ENCODE measurements around the gene PKIB. TPM values are rescaled to one million over a fixed set of nuclear protein-coding genes. Genes with fewer than 3 reads are reported as not detected.

The PKIB gene
- total RNA-seq, 1 experiment from 2014 or later, result 28.0 TPM

DNA sequence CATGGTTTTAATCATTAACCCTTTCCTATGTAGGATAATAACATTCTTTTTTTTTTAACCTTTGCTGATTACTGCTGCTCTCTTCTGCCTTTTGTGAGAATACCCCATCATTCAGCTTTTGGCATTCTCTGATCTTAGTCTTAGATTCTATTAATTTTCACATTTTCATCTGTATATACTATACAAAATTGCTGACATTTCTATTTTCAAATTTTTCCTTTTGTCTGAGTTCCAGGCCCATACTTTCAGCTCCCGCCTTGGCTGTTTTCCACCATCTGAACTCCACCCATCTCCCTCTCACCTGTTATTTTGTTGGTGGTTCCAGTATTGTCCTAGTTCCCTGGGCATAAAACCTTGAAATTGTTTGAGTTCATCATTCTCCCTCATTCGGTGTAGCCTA lies 59.2 kb downstream of the PKIB start:
- Histone ChIP-seq H2AFZ (ENCODE audit: low read length) (no peak overlapping the region), H3F3A (ENCODE audit: low read length, unreplicated experiment) (no peaks in the 10 kb centered on the region), H3K9ac (ENCODE audit: low read length) (no peak overlapping the region), H3K36me3 (ENCODE audit: low read depth, low read length) (no peaks in the 10 kb centered on the region), H3K9me2 (replicated peaks; ENCODE audit: low read length) (no peaks in the 10 kb centered on the region), H3K4me2 (ENCODE audit: low read length) (no peak overlapping the region), H3K27me3 (ENCODE audit: low read length) (no peaks in the 10 kb centered on the region), H3K4me3 (ENCODE audit: low read length) (no peak overlapping the region), H3K4me1 (ENCODE audit: insufficient read depth, low read length) (peaks cover 18% of the 10 kb centered on the region), H3K27ac (ENCODE audit: low read length) (no peak overlapping the region), H3K9me3 (ENCODE audit: low read length) (no peaks in the 10 kb centered on the region), H4K20me1 (ENCODE audit: low read length) (no peaks in the 10 kb centered on the region), H3K79me2 (ENCODE audit: low read length) (no peaks in the 10 kb centered on the region)
- ChIA-PET POLR2A (ENCODE audit: unreplicated experiment) (no interaction called here), CTCF (no interaction called here)
- no TSS peak for BruUV-seq (replicated peaks)
- no peak for ATAC-seq
- no peak for DNase-seq
- TF ChIP-seq, protein P1, sequence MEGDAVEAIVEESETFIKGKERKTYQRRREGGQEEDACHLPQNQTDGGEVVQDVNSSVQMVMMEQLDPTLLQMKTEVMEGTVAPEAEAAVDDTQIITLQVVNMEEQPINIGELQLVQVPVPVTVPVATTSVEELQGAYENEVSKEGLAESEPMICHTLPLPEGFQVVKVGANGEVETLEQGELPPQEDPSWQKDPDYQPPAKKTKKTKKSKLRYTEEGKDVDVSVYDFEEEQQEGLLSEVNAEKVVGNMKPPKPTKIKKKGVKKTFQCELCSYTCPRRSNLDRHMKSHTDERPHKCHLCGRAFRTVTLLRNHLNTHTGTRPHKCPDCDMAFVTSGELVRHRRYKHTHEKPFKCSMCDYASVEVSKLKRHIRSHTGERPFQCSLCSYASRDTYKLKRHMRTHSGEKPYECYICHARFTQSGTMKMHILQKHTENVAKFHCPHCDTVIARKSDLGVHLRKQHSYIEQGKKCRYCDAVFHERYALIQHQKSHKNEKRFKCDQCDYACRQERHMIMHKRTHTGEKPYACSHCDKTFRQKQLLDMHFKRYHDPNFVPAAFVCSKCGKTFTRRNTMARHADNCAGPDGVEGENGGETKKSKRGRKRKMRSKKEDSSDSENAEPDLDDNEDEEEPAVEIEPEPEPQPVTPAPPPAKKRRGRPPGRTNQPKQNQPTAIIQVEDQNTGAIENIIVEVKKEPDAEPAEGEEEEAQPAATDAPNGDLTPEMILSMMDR (conservative IDR thresholded peaks at IDR 0.05; ENCODE audit: low read depth, low read length), result no peak
- TF ChIP-seq EZH2 (IDR thresholded peaks at IDR 0.05; ENCODE audit: low read length, unreplicated experiment) (no peak), EZH2phosphoT487 (IDR thresholded peaks at IDR 0.05; ENCODE audit: borderline replicate concordance, low read length) (no peak)
- intact Hi-C loops (cut with micrococcal nuclease), result no loop called here

DNA sequence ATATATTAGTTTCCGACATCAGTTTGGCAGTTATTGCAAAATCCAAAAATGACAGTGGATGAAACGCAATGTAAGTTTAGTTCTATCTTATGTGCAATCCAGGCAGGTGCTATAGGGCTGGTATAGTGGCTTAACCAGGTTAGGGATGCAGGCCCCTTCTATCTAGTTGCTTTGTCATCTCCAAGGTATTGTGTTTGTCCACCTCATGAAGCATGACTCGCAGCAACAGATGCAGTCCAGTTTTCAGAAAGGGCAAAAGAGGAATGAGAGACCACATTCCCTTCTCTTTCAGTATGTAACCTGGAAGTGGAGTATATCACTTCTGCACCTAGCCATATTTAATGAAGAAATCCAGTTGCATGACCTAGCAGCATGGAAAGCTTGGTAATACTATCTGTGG lies 59.7 kb downstream of the PKIB start:
- no peak for TF ChIP-seq EZH2 (IDR thresholded peaks at IDR 0.05; ENCODE audit: low read length, unreplicated experiment)
- no peak for TF ChIP-seq EZH2phosphoT487 (IDR thresholded peaks at IDR 0.05; ENCODE audit: borderline replicate concordance, low read length)
- TF ChIP-seq, protein P1 (conservative IDR thresholded peaks at IDR 0.05; ENCODE audit: low read depth, low read length), result no peak
- peak; percentile 51 for ATAC-seq
- Histone ChIP-seq H3F3A (ENCODE audit: low read length, unreplicated experiment) (no peaks in the 10 kb centered on the region), H4K20me1 (ENCODE audit: low read length) (no peaks in the 10 kb centered on the region), H3K27me3 (ENCODE audit: low read length) (no peaks in the 10 kb centered on the region), H2AFZ (ENCODE audit: low read length) (no peak overlapping the region), H3K9ac (ENCODE audit: low read length) (no peak overlapping the region), H3K4me3 (ENCODE audit: low read length) (no peak overlapping the region), H3K27ac (ENCODE audit: low read length) (no peak overlapping the region), H3K4me2 (ENCODE audit: low read length) (no peak overlapping the region), H3K9me3 (ENCODE audit: low read length) (no peaks in the 10 kb centered on the region), H3K36me3 (ENCODE audit: low read depth, low read length) (no peaks in the 10 kb centered on the region), H3K4me1 (ENCODE audit: insufficient read depth, low read length) (peaks cover 18% of the 10 kb centered on the region), H3K9me2 (replicated peaks; ENCODE audit: low read length) (no peaks in the 10 kb centered on the region), H3K79me2 (ENCODE audit: low read length) (no peaks in the 10 kb centered on the region)
- peak; percentile 57 for DNase-seq
- intact Hi-C loops (cut with micrococcal nuclease), result no loop called here
- CTCF ChIA-PET, result no interaction called here
- POLR2A ChIA-PET (ENCODE audit: unreplicated experiment), result no interaction called here
- no TSS peak for BruUV-seq (replicated peaks)

DNA sequence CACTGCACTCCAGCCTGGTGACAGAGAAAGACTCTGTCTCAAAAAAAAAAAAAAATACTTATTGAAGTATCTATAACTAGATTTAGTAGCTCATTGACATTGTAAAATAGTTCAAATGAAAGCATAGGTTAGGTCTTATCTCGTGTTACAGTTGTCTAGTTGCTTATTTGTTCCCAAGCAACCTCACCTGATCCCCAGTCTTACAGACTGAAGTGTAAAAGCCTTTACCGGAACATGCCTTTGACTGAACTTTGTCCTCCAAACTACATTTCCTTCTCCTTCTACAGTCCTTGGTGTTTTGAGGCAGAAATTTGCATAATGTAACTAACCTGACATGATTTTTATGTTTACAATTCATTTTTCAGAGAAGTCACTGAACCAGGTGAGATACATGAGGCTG lies 61.0 kb downstream of the PKIB start:
- H3K4me3 ChIP-seq (ENCODE audit: low read length), result no peak overlapping the region
- no peak overlapping the region for H3K9ac ChIP-seq (ENCODE audit: low read length)
- H3F3A ChIP-seq (ENCODE audit: low read length, unreplicated experiment), result no peaks in the 10 kb centered on the region
- H4K20me1 ChIP-seq (ENCODE audit: low read length), result no peaks in the 10 kb centered on the region
- H3K36me3 ChIP-seq (ENCODE audit: low read depth, low read length), result no peaks in the 10 kb centered on the region
- no peaks in the 10 kb centered on the region for H3K9me3 ChIP-seq (ENCODE audit: low read length)
- POLR2A ChIA-PET (ENCODE audit: unreplicated experiment), result no interaction called here
- no peak overlapping the region for H2AFZ ChIP-seq (ENCODE audit: low read length)
- no peak overlapping the region for H3K27ac ChIP-seq (ENCODE audit: low read length)
- H3K9me2 ChIP-seq (replicated peaks; ENCODE audit: low read length), result no peaks in the 10 kb centered on the region
- ATAC-seq, result no peak
- H3K4me2 ChIP-seq (ENCODE audit: low read length), result no peak overlapping the region
- CTCF ChIA-PET, result no interaction called here
- no peak for TF ChIP-seq EZH2phosphoT487 (IDR thresholded peaks at IDR 0.05; ENCODE audit: borderline replicate concordance, low read length)
- TF ChIP-seq, protein P1 (conservative IDR thresholded peaks at IDR 0.05; ENCODE audit: low read depth, low read length), result no peak
- H3K4me1 ChIP-seq (ENCODE audit: insufficient read depth, low read length), result peaks cover 18% of the 10 kb centered on the region
- DNase-seq, result no peak
- H3K79me2 ChIP-seq (ENCODE audit: low read length), result no peaks in the 10 kb centered on the region
- no peaks in the 10 kb centered on the region for H3K27me3 ChIP-seq (ENCODE audit: low read length)
- no TSS peak for BruUV-seq (replicated peaks)
- intact Hi-C loops (cut with micrococcal nuclease), result no loop called here
